SK-N-SH (cell line): ENCODE results near the gene STK4. TPM values are rescaled to one million over a fixed set of nuclear protein-coding genes. Genes with fewer than 3 reads are reported as not detected.

Source experiments
- CTCF ChIA-PET: fragments of 300-600, 350-600 bp; formaldehyde crosslinking; extraction: SDS; loops from one replicate; lab custom pipeline; 2021; lab: Yijun Ruan, JAX
- POLR2A ChIA-PET: fragments of 350-600 bp; sonication (Branson Sonifier 250); formaldehyde crosslinking; extraction: SDS; loops from one replicate; lab custom pipeline; 2020; ENCODE audit warnings: antibody characterized with exemption, inconsistent platforms; lab: Yijun Ruan, JAX
- DNase-seq: peaks from one replicate; pipeline ENCODE4 v3.0.0; 2012
- H2AFZ ChIP-seq: fragments of 200-600 bp; sonication (generic); 2 replicates; pipeline ENCODE4 v1.8.1; 2016; ENCODE audit warnings: antibody characterized with exemption, mild to moderate bottlenecking, low read depth
- H3F3A ChIP-seq: fragments of 200-600 bp; sonication (generic); replicated peaks from 2 replicates; pipeline ENCODE3; 2016; ENCODE audit warnings: antibody characterized with exemption, mild to moderate bottlenecking; ENCODE audit not compliant: insufficient read depth
- H3K27ac ChIP-seq, 2 experiments: fragments of 200-500 bp in 1 of 2; fragments of 200-600 bp in 1 of 2; sonication (Bioruptor generic) in 1 of 2; sonication (generic), shearing (Covaris generic) in 1 of 2; 2 replicates each; pipeline versions ENCODE4 v1.5.1 to v1.6.1; 2014 to 2016; ENCODE audit warnings: low read depth in 2 of 2, inconsistent platforms in 1 of 2, low read length in 1 of 2, mild to moderate bottlenecking in 1 of 2, mixed read lengths in 1 of 2
- H3K27me3 ChIP-seq: fragments of 200-600 bp; sonication (generic), shearing (Covaris generic); 2 replicates; pipeline ENCODE4 v1.6.1; 2016; ENCODE audit warnings: mixed run types; ENCODE audit not compliant: insufficient read depth
- H3K36me3 ChIP-seq, 2 experiments: fragments of 200-500 bp in 1 of 2; fragments of 200-600 bp in 1 of 2; sonication (Bioruptor generic) in 1 of 2; sonication (generic) in 1 of 2; replicated peaks in 1 of 2; 2 replicates each; pipeline versions ENCODE3 to v1.5.1; 2014 to 2016; ENCODE audit warnings: low read length in 1 of 2, mild to moderate bottlenecking in 1 of 2; ENCODE audit not compliant: insufficient read depth in 2 of 2, control insufficient read depth in 1 of 2
- H3K4me1 ChIP-seq, 2 experiments: fragments of 200-500 bp in 1 of 2; fragments of 200-600 bp in 1 of 2; sonication (Bioruptor generic) in 1 of 2; sonication (generic), shearing (Covaris generic) in 1 of 2; 2 replicates each; pipeline versions ENCODE4 v1.5.1 to v1.6.1; 2014 to 2016; ENCODE audit warnings: low read depth in 1 of 2, low read length in 1 of 2, mixed run types in 1 of 2; ENCODE audit not compliant: insufficient read depth in 2 of 2, control insufficient read depth in 1 of 2
- H3K4me2 ChIP-seq: fragments of 200-600 bp; sonication (generic), shearing (Covaris generic); 2 replicates; pipeline ENCODE4 v1.6.1; 2017; ENCODE audit warnings: mixed run types
- H3K4me3 ChIP-seq, 2 experiments: fragments of 200-500 bp in 1 of 2; fragments of 200-600 bp in 1 of 2; sonication (Bioruptor generic) in 1 of 2; sonication (generic), shearing (Covaris generic) in 1 of 2; 2 replicates each; pipeline versions ENCODE4 v1.5.1 to v1.8.1; 2014 to 2016; ENCODE audit warnings: low read depth in 2 of 2, inconsistent platforms in 1 of 2, low read length in 1 of 2, mild to moderate bottlenecking in 1 of 2, mixed read lengths in 1 of 2, moderate library complexity in 1 of 2
- H3K79me2 ChIP-seq: fragments of 200-600 bp; sonication (generic); 2 replicates; pipeline ENCODE4 v1.8.1; 2017; ENCODE audit warnings: mild to moderate bottlenecking; ENCODE audit not compliant: insufficient read depth
- H3K9ac ChIP-seq: fragments of 200-600 bp; sonication (generic); 2 replicates; pipeline ENCODE4 v1.6.1; 2017; ENCODE audit warnings: mixed run types
- H3K9me2 ChIP-seq: fragments of 200-600 bp; sonication (generic); 2 replicates; pipeline ENCODE4 v1.6.1; 2017; ENCODE audit warnings: mixed run types
- H3K9me3 ChIP-seq: fragments of 200-600 bp; sonication (generic); 2 replicates; pipeline ENCODE4 v1.6.1; 2017; ENCODE audit warnings: mixed run types, mild to moderate bottlenecking, moderate library complexity
- H4K20me1 ChIP-seq: fragments of 200-600 bp; sonication (generic); 2 replicates; pipeline ENCODE4 v1.6.1; 2017; ENCODE audit warnings: mild to moderate bottlenecking, mixed run types; ENCODE audit not compliant: insufficient read depth
- CHD2 ChIP-seq: fragments of 150-350 bp; IDR thresholded peaks from 2 replicates; pipeline ENCODE4 v1.6.1; 2018; ENCODE audit warnings: low read length; ENCODE audit not compliant: partially characterized antibody
- CTCF ChIP-seq: fragments of 200-600 bp; sonication (generic); IDR thresholded peaks from 2 replicates; pipeline ENCODE4 v1.6.1; 2017; ENCODE audit warnings: antibody characterized with exemption, mild to moderate bottlenecking, moderate library complexity
- GABPA ChIP-seq: IDR thresholded peaks from 2 replicates; pipeline ENCODE4 v1.4.0; 2012; ENCODE audit warnings: low read depth, mild to moderate bottlenecking
- JUND ChIP-seq: IDR thresholded peaks from 2 replicates; pipeline ENCODE4 v1.4.0; 2012
- NFIC ChIP-seq: IDR thresholded peaks from 2 replicates; pipeline ENCODE4 v1.4.0; 2012; ENCODE audit warnings: borderline replicate concordance
- NRF1 ChIP-seq: IDR thresholded peaks from 2 replicates; pipeline ENCODE4 v1.6.1; 2012; ENCODE audit warnings: low read depth, mild to moderate bottlenecking, low read length
- PBX3 ChIP-seq: IDR thresholded peaks from 2 replicates; pipeline ENCODE4; 2012
- RAD21 ChIP-seq: IDR thresholded peaks from 2 replicates; pipeline ENCODE4 v1.6.1; 2012; ENCODE audit warnings: mild to moderate bottlenecking, low read length
- RFX5 ChIP-seq: IDR thresholded peaks from 2 replicates; pipeline ENCODE4 v1.6.1; 2012; ENCODE audit warnings: mild to moderate bottlenecking, improper control_type of control experiment, low read length
- SMC3 ChIP-seq: IDR thresholded peaks from 2 replicates; pipeline ENCODE4 v1.6.1; 2012; ENCODE audit warnings: low read depth, low read length, improper control_type of control experiment
- TCF12 ChIP-seq: IDR thresholded peaks from 2 replicates; pipeline ENCODE4 v1.4.0; 2012
- TEAD4 ChIP-seq: IDR thresholded peaks from 2 replicates; pipeline ENCODE4 v1.4.0; 2012; ENCODE audit warnings: mild to moderate bottlenecking, borderline replicate concordance; ENCODE audit not compliant: insufficient read depth
- USF1 ChIP-seq: IDR thresholded peaks from 2 replicates; pipeline ENCODE4 v1.4.0; 2012; ENCODE audit warnings: low read depth, borderline replicate concordance
- USF2 ChIP-seq: fragments of 150-350 bp; IDR thresholded peaks from 2 replicates; pipeline ENCODE4 v1.6.1; 2017; ENCODE audit warnings: antibody characterized with exemption, low read length, low read depth, borderline replicate concordance
- WGBS: methylation state at CpG from one replicate; pipeline ENCODE4 v1.1.6; 2017; ENCODE audit warnings: low lambda C conversion rate; 5-methylcytosine and 5-hydroxymethylcytosine counted together
- polyA plus RNA-seq, 3 experiments: library from polyadenylated mRNA; depleted of rRNA; stranded (reverse); fragments of >200 nt; gene quantifications; 2 replicates each; pipeline ENCODE4 v1.2.3, GENCODE V29; 2012

STK4 gene
- polyA plus RNA-seq, 1 of the 3 experiments (the other 2 are of a cell fraction), result 11.4 TPM

GRCh38 chr20:45039475-45039820 is 73.1 kb downstream of the STK4 start:
- ChIA-PET CTCF (interaction anchor here (1.2 to 1.9 kb wide), 4 partner anchors 29 to 251 kb away, joined by 3 to 8 read pairs (median 5); no protein-coding TSS in a partner anchor), POLR2A (no interaction called here)
- 92% methylated on average over 1 of the region's 1 CpG for WGBS

GRCh38 chr20:45041464-45042337 is 75.4 kb downstream of the STK4 start:
- no peaks in the 10 kb centered on the region for H3K27me3 ChIP-seq
- peaks cover 2 to 7% of the 10 kb centered on the region in 2 experiments for H3K36me3 ChIP-seq
- POLR2A ChIA-PET, result no interaction called here
- no peak overlapping the region for H3K4me2 ChIP-seq
- H3K27ac ChIP-seq, result peak overlapping the region; percentile 16 to 33; a peak in 3 of 4 replicates
- no peak for DNase-seq
- 46% methylated on average over 5 of the region's 5 CpGs for WGBS
- H3K79me2 ChIP-seq, result peaks cover 21% of the 10 kb centered on the region; the same call in 1 of the 2 replicates
- CTCF ChIA-PET, result interaction anchor here (0.6 to 4.9 kb wide), 4 partner anchors 9 to 251 kb away, joined by 3 to 108 read pairs (median 70); no protein-coding TSS in a partner anchor
- H3K9me2 ChIP-seq, result no peaks in the 10 kb centered on the region
- no peak overlapping the region for H2AFZ ChIP-seq
- H3K9ac ChIP-seq, result peak overlapping the region; percentile 10; the same call in 1 of the 2 replicates
- H3K4me3 ChIP-seq, result no peak overlapping the region
- no peaks in the 10 kb centered on the region for H3K9me3 ChIP-seq
- H3F3A ChIP-seq, result peaks cover 14% of the 10 kb centered on the region
- H3K4me1 ChIP-seq, result peaks cover 0 to 45% of the 10 kb centered on the region in 2 experiments; a peak in 3 of 4 replicates
- no peaks in the 10 kb centered on the region for H4K20me1 ChIP-seq
- no peak for TF ChIP-seq CHD2
- TF ChIP-seq TEAD4, result no peak
- peak; percentile 60 for TF ChIP-seq PBX3
- no peak for TF ChIP-seq CTCF
- no peak for TF ChIP-seq RAD21
- no peak for TF ChIP-seq USF2
- TF ChIP-seq JUND, result peak; percentile 42; the same call in 1 of the 2 replicates
- no peak for TF ChIP-seq NRF1
- TF ChIP-seq TCF12, result peak; percentile 74
- TF ChIP-seq USF1, result peak; percentile 70; the same call in 1 of the 2 replicates
- peak; percentile 57 for TF ChIP-seq NFIC

More at GRCh38 chr20:45039475-45039820, 73.1 kb downstream of the STK4 start:
- no peaks in the 10 kb centered on the region for H4K20me1 ChIP-seq
- peaks cover 24% of the 10 kb centered on the region for H3K79me2 ChIP-seq
- peaks cover 2 to 55% of the 10 kb centered on the region in 2 experiments; a peak in 3 of 4 replicates for H3K4me1 ChIP-seq
- peaks cover 2 to 7% of the 10 kb centered on the region in 2 experiments for H3K36me3 ChIP-seq
- H2AFZ ChIP-seq, result no peak overlapping the region
- no peak for DNase-seq
- no peak overlapping the region for H3K4me3 ChIP-seq
- H3K9ac ChIP-seq, result no peak overlapping the region
- H3K9me2 ChIP-seq, result no peaks in the 10 kb centered on the region
- H3F3A ChIP-seq, result peaks cover 26% of the 10 kb centered on the region
- no peaks in the 10 kb centered on the region for H3K9me3 ChIP-seq
- H3K27ac ChIP-seq, result peak overlapping the region in 1 of 2 experiments; percentile 89; a peak in 3 of 4 replicates
- TF ChIP-seq RFX5, result no peak
- TF ChIP-seq GABPA, result no peak
- no peak for TF ChIP-seq TEAD4
- TF ChIP-seq PBX3, result no peak
- no peak for TF ChIP-seq SMC3
- TF ChIP-seq CHD2, result no peak
- no peak for TF ChIP-seq USF1
- no peak for TF ChIP-seq NFIC
- TF ChIP-seq RAD21, result no peak
- no peak for TF ChIP-seq TCF12
- H3K27me3 ChIP-seq, result no peaks in the 10 kb centered on the region
- no peak overlapping the region; the same call in 1 of the 2 replicates for H3K4me2 ChIP-seq
